Gastrocnemius medialis (tissue), 4 donors: ENCODE measurements around the gene NOS1AP.
"Not testable (repeated sequence)": the region's sequence is repeated elsewhere in the genome, so short reads cannot be mapped to it uniquely, and the experiment has no call there.

Source experiments
- POLR2A ChIP-seq, 2 donors: fragments of 450-650 bp; IDR thresholded peaks; one replicate each; pipeline ENCODE4 v1.6.1; 2017; ENCODE audit warnings: antibody characterized with exemption in 2 of 2, mild to moderate bottlenecking in 2 of 2, moderate library complexity in 2 of 2
- TF ChIP-seq, protein P1 (sequence below), 5 experiments: fragments of 450-650 bp in 3 of 5; fragments of 200-600 bp in 2 of 5; sonication (generic) in 2 of 5; IDR thresholded peaks in 4 of 5; conservative IDR thresholded peaks in 1 of 5; 1 replicate in 4 of 5; 2 replicates in 1 of 5; pipeline ENCODE4 v1.5.1; 2016 to 2019; ENCODE audit warnings: antibody characterized with exemption in 5 of 5, mild to moderate bottlenecking in 3 of 5, moderate library complexity in 3 of 5

DNA sequence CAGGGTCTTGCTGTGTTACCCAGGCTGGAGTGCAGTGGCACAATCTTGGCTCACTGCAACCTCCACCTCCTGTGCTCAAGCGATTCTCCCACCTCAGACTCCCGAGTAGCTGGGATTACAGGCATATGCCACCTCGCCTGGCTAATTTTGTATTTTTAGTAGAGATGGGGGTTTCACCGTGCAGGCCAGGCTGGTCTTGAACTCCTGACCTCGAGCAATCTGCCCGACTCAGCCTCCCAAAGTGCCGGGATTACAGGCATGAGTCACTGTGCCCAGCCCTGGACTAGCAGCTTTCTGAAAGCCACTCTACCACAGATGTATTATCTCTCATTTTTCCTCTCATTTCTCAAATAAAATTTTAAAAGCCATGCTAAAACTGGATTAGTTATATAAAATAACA is 349.1 kb downstream of the NOS1AP start:
- not testable (repeated sequence) for TF ChIP-seq POLR2A (IDR thresholded peaks at IDR 0.05)
- TF ChIP-seq, protein P1, sequence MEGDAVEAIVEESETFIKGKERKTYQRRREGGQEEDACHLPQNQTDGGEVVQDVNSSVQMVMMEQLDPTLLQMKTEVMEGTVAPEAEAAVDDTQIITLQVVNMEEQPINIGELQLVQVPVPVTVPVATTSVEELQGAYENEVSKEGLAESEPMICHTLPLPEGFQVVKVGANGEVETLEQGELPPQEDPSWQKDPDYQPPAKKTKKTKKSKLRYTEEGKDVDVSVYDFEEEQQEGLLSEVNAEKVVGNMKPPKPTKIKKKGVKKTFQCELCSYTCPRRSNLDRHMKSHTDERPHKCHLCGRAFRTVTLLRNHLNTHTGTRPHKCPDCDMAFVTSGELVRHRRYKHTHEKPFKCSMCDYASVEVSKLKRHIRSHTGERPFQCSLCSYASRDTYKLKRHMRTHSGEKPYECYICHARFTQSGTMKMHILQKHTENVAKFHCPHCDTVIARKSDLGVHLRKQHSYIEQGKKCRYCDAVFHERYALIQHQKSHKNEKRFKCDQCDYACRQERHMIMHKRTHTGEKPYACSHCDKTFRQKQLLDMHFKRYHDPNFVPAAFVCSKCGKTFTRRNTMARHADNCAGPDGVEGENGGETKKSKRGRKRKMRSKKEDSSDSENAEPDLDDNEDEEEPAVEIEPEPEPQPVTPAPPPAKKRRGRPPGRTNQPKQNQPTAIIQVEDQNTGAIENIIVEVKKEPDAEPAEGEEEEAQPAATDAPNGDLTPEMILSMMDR (IDR thresholded peaks at IDR 0.05 in 4 of 5, conservative IDR thresholded peaks at IDR 0.05 in 1 of 5): not testable (repeated sequence)
